NCI-H2107 (cell line): Measurements from ENCODE around the gene TPPP2.

ENCODE experiments used
- DNase-seq: peaks from one replicate; lab custom pipeline; 2025; lab: John Stamatoyannopoulos, UW

The TPPP2 gene

DNA sequence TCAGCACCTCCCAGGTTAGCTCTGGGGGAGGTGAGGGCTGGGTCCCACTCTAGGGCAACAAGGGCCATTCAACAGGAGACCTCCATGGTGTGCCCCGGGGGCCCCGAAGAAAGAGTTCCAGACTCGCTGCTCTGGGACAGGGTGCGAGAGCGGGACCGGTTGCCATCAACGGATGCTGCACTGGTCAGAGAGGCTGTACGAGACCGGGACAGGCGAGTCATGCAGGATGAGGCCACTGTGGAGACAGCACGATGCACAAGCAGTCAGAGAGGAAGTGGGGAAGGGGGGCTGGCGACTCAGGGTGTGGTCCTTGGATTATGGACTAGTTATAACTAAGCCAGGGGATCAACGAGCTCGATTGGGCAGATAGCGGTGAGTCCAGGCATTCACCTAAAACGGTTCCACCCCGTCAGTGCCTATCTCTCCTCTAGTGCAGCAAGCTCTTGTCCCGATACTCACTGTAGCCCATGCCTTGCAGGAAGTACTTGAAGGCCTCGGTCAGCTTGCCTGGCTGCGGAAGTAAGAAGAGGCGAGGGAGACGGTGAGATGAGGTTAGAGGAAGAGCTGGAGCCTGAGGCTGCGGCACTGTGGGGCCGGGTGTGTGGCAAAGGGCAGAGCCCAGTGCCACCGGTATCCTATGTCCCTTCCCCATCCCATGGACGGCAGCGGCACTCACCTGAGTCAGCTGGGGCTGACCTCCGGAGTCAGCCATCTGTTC lies 12.3 kb upstream of the TPPP2 start:
- DNase-seq: no peak

DNA sequence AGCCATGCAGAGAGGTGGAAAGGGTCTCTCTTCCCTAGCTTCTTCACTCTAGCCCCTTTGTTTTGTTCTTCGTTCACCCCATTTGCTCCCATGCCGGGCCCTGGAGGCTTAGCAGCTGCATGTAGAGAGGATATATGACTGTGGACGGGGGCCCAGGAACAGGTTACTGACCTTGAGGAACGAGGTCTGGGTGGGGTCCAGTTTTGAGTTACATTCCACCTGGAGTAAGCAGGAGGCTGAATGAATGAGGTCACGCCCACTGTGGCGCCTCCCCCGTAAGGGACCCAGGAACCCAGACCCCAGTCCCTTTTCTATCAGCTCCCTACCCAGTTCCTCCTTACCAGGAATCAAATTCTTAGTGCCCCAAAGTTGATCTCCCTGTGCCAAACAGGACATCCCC lies 11.7 kb upstream of the TPPP2 start:
- DNase-seq: no peak

DNA sequence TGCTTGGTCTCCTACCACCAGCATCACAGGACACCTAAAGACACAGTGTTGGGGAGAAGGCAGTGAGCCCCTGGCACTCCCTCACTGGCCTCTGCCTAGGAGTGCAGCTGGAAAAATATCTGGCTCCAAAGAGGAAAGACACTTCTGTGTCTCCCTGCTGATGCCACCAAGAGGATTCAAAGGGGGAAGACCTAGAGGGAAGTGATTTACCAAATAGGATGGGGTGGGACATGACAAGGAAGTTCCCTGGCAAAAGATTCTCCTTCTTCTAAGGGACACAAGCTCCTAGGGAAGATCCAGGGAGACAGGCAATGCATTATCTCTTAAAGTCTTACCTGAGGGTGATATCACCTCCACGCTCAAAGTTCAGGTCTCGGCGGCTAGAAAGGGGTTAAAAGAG lies 11.2 kb upstream of the TPPP2 start:
- DNase-seq: no peak

DNA sequence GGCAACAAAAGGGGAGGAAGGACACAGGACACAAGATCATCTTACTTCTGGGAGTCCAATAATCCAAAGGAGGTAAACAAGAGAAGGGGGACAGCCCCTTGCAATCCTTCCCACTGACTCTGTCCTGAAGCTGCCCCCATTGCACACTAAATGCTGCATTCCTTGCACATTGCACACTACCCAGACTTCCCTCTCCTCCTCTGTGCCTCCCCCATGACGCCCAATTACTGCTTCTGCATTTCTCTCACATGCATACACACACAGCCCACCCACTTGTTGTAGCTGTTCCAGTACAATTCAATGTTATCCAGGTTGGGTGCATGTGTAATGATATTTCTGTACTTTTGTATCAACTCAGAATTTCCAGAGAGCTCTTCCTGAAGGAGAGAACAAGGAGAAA lies 10.7 kb upstream of the TPPP2 start:
- DNase-seq: no peak

DNA sequence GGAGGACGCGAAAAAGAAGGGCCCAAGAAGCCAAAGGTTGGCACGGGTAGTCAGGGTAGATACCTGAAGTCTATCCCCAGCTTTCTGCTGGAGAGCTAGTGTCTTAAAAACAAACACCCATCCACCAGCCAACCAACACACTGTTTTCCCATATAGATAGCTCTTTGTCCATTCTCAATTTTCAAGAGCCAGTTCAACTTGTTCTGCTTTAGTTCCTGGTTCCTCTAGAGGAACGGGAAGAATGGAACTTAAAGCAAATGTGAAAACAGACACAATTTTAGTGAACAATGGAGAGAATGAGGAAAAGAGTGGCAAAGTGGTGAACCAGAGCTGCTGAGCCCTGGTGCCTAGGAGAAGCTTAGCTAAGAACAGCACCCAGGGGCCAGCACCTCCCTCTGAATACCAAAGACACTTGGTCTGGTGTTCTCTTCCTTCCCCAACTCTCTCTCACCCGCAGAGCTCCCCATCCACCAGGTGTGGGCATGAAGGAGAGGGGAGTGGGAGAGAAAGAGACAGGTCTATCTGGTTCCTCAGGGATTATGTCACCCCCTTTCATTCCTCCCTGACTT lies 9.0 kb upstream of the TPPP2 start:
- no peak for DNase-seq

DNA sequence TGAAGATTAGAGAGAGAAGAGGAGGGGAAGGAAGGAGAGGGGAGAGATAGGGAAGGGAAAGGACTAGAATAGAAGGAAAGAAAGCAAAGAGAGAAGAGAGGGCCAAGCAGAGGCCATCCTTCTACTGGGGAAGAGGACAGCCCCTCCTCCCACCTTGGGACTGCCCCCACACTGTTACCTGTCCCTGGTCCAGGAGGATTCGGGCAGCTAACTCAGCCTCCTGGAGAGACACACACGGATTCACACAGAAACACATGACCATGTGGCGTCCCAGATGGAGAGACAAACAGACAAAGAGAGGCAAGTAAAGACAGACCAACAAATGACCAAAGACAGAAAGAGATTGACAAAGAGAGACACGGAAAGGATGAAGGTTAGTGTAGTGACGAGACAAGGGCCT lies 7.3 kb upstream of the TPPP2 start:
- DNase-seq: no peak

DNA sequence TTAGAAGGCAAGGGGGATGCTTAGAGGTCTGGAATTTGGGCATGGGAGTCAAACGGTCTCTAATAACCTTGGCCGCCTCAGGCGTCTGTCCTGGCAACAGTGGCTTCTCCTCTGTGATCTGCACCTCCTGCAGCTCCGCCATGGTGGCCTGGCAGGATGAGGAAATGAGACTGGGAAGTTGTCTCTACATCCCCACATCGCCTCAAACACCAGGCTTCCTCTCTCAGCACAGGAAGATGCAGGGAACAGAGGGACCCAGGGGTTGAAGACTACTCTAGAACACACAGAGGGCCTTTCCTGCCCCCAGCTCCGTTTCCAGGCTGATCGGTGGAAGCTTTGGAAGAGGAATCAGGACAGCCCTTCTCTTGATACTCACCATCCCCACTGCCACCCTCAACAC lies 6.8 kb upstream of the TPPP2 start:
- no peak for DNase-seq

DNA sequence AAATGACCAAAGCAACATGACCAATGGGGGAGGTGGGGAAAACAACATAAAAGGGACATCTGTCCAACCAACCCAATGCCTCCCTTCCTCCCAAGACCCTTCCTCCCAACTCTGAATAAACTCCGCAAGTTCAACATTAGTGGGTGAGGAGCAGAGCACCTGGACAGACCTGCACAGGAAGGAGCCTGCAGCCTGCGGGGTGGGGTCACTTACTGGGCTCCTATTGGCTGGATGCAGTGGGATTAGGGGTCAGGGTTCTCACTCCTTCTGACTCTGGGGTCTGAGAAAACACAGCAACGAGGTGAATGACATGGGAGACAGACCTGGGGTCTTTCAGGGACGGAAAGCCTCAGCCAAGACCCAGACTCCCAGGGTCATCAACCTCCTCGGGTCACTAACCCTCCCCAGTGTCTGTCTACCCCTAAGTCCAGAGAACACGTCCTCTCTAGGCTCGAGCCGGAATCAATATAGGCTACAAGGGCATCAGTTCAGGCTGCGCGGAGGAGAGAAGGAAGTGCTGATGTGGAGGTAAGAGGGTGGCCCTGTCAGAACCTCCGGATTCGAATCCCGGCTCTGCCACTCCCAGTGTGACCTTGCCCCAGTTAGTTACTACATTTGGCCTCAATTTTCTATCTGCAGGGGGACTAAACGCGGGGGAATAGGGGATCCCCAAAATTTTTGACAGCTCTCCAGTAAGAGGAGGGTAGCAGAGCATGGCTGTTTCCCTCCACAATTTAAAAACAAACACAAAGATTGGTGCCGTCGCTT lies 6.0 kb upstream of the TPPP2 start:
- no peak for DNase-seq

DNA sequence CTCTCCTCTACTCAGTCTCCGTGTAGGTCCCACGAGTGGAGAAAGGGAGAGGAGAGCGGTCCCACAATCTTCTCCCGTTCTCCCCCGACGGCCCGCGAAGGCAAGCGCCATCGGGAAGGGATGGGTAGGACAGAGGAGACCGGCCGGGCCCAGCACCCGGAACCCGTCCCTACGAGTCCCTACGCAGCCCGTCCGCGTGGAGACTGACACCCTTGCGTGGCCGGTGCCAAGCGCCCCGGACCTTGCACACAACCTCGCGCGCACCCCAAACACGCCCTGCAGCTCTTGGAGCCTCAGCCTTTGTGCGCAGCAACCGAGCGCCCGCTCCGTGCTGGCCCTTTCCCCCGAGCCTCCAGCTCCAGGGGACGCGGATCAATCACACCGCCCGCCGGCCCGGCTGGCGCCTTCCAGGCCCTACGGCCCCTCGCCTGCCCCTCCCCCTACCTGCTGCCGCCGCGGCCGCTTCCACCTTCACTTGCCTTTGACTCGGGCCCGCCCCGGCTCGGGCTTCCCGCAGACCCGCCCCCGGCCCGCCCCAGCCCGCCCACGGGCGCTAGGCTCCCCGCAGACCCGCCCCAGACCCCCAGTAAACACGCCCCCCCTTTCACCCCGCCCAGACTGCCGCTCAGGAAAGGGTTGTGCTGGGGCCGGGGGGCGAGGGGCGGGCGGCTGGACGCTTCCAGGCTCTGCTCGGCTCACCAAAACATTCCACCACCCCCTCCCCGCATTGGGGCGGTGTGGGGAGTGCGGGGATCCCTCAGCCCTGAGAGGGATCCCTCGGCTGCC lies 5.2 kb upstream of the TPPP2 start, which contains the start of gene NDRG2:
Gene NDRG2 (minus strand): TSS at position 477 of the 786 bp plus-strand sequence. CDS start 1,746 bp downstream, outside the sequence.
- DNase-seq: no peak

DNA sequence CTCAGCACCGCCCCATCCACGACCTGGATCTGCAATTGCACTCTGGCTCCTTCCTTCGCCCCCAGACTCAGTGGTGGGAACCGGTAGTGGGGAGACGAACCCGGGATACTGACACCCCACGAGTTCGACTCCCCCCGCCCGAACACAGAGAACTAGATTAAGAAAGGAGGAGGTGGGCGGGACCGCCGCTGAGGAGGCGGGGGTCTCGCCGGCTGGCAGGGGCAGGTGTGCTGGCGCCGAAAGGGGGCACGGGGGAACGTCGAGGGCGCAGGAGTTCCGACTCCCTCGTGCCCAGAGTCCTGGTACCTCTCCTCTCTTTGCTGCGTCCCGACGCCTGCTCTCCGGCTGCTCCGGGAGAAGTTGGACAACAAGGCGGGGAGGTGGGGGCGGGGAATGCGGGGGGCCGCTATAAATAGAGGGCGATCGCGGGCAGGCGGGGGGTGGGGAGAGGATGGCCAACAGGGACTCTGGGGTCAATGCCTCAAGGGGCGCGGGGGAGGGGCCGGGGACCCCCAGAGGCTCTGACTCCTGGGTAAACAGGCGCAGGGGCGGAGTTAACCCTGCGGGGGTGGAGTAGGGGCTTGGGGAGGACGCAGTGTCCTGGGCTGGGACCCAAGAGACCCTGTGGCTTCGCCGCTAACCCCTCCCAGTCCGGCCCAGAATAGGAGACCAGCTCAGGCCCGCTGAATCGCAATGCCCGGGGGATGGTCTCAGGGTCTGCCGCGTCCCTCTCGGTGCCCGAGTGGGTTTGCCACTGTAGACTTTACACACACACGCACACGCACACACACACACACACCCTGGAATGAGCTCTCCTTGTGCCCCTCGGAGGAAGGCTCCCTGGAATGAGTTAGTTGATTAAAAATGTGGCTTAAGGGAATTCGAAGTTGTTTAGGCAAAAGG lies 4.4 kb upstream of the TPPP2 start:
- no peak for DNase-seq

DNA sequence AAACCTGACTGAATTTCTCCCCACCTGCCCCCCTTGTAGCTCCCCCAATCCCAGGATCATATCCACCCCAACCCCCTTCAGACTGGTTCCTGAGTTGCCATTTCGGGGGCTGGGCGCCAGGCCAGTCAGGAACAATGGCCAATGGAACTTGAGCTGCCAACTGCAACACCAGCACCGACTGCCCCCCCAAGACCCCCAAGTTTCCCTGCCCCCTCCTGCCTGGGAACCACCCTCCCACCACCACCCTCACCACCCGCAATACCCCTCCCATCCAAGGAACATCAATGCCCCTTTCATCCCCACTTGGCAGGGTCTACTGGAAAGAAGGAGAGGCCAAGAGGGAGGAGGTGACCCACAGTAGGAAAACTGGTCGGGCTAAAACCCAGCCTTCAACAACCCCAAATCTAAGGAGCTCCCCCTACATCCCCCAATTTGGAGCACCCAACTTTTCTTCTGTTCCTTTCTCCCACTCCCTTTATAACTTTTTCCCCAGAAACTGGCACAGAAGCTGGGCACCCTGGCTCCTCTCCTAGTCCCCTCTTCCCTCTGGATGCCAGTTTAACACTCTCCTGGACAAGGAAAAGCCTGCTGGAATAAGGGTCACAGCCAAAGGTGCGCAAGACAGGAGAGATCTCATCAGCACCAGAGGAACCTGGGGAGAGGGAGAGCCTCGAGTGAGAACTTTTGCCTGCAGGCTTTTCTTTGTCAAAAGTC lies 3.6 kb upstream of the TPPP2 start:
- no peak for DNase-seq

DNA sequence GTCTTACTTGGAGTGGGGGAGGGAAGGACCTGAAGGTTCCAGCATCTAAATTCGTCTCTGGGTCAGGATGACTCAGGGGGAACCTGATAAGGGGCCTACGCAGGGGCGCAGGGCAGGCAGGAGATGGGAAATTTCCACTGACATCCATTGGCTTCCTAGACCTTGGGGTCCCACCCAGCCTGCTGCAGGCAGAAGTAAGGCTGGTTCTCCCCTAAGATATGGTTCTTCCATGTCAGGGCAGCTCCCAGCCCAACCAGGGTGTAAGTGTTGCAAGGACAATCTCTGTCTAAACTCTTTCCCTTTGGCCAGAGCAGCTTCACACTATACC lies 3.1 kb upstream of the TPPP2 start:
- no peak for DNase-seq

DNA sequence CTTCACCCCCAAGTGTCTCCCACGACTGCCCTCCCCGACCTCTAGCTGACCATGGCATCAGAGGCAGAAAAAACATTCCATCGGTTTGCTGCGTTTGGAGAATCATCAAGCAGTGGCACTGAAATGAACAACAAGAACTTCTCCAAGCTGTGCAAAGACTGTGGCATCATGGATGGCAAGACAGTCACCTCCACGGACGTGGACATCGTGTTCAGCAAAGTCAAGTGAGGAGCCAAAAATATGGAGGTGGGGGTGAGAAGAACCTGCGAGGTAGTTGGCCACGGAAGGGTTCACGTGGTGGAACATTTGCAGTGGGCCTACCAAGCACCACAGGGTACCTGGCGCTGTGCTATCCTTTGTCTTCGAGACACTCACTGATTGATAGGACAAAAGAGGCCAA lies 514 bp downstream of the TPPP2 start:
- no peak for DNase-seq

DNA sequence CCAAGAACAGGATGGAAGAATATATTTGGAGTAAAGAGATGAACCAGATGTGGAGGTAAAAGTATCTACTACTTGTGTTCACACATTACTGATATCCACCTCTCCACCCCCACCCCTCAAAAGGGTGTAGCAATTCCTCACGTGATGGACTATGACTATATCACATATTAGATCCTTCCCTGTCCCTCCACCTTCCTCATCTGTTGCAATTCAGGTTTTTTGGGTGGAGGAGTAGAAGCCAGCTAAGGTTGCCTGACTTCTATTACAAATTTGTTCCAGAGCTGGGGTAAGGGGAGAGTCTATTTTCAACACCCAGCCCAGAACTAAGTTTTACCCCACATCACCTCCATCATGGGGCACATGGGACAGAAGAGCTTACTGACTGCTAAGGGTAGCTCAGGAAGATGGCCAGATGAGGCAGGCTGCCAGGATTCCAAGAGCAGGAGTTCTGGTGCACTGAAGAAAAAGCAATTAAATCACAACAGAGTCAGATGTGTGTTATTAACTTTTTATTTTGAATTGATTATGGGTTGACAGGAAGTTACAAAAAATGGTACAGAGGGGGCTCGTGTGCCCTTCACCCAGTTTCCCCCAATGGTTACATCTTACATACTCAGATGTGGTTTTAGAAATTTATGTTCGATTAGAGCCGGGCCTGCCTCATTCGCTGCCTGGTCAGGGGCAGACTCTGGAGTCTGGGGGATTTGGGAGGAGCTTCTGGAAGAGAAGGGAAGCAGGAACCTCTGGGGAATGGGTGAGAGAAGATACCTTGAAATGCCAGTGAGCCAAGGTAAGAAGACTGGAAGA lies 2.5 kb downstream of the TPPP2 start:
- DNase-seq: no peak

DNA sequence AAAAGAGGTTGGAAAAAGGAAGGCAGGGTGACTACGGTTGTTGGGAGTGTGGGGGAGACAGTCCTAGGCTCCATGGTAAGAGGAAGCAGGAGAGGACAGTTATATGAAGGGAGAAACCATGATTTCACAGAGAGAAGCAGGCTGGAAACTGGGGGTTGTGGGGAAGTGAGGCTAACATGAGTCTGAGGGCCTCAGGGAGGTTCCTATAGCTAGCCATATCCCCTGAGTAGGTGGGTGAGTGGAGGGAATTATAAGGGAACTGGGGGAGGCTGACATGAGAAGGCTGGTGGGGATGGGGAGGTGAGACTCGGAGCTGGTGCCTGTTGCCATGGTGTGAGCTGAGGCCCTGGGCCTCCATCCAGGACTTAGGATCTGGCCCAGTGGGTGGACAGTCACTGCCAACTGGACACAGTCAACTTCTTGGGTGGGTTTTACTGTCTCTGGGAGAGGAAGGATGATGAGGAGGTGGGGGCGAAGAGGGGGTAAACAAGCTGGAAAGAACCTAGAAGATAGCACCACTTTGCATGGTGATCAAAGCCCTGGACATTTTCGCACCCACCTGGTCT lies 3.2 kb downstream of the TPPP2 start:
- no peak for DNase-seq

DNA sequence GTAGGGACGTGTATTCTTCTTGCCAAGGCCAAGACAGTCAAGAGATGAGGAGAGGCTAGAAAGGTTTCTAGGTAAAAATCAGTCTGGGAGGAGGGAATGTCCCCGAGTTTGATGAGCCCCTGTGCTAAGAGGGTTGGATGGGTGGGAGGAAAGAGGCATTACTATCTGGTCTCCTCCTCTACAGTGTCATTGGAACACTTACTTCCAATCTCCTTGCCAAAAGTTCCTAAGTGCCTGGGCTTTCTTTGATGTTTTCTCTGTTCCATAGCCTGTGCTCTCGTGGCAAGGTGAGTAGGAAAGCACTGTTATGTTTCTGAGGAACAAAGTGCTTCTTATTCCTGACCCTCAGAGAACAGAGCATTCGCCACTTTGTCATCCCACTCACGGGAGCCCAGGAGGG lies 4.7 kb downstream of the TPPP2 start, which contains the start of gene RNASE13:
Gene RNASE13 (minus strand): TSS at position 101 of the 400 bp plus-strand sequence. CDS start 519 bp downstream, outside the sequence.
- DNase-seq: no peak

DNA sequence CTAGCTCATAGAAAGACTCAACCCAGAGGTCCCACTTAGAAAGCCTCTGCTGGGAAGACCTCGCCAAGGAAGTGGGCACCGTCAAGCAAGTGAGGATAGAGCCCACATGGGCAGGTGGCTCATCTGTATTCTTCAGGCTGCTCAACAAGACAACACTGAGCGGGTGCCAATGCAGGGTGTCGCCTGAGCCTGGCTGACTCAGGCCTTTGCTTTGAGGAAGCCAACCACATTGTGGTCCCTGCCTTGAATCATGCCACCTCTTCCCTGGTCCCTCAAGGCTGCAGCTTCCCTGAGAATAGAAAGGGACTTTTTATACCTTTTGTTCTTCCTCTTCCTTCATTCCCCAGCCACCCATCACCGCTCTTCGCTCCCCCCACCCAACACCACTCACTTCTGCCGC lies 6.7 kb downstream of the TPPP2 start:
- DNase-seq: no peak

DNA sequence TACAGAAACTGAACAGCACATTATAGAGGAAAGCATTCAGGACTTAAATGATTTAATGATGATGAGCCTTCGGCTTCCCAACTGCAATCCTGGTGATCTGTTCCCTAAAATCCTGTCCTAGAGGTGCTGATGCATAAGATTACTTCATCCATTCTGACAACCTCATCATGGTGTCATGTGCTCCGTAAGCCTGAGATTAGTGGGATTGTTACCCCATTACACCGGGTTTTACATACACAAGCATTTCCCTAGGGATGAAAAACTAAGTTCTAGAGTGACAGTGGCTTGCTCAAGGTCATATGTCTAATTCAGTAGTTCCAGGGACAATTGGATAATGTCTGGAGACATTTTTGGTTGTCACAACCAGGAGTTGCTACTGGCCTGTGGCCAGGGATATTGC lies 7.1 kb downstream of the TPPP2 start:
- no peak for DNase-seq
